ENCODE results near the gene HDAC7. TPM values are rescaled to one million over a fixed set of nuclear protein-coding genes. Genes with fewer than 3 reads are reported as not detected.
"Not testable (repeated sequence)": the region's sequence is repeated elsewhere in the genome, so short reads cannot be mapped to it uniquely, and the experiment has no call there.

Gene HDAC7
- total RNA-seq, 1 experiment from 2014 or later, result 71.2 TPM

GRCh38 chr12:47811581-47812484 lies 7.9 kb downstream of the HDAC7 start:
- H3K36me3 Mint-ChIP-seq (ENCODE audit: insufficient read depth, unreplicated experiment), result no peaks in the 10 kb centered on the region
- H3K27me3 Mint-ChIP-seq (ENCODE audit: insufficient read depth, unreplicated experiment), result no peaks in the 10 kb centered on the region
- H3K4me1 ChIP-seq, result peaks cover 18% of the 10 kb centered on the region
- no peak overlapping the region for H3K4me3 ChIP-seq (ENCODE audit: low read depth, low read length)
- H3K36me3 ChIP-seq (ENCODE audit: control insufficient read depth, insufficient read depth, low read length), result no peaks in the 10 kb centered on the region; the same call in 1 of the 2 replicates
- H3K9me3 ChIP-seq, result no peaks in the 10 kb centered on the region
- no peaks in the 10 kb centered on the region for H3K9me3 Mint-ChIP-seq (ENCODE audit: unreplicated experiment)
- ChIA-PET CTCF (interaction anchor here (1.2 kb wide), 1 partner anchor 10 kb away, joined by 3 read pairs; no protein-coding TSS in a partner anchor), POLR2A (no interaction called here)
- no peaks in the 10 kb centered on the region for H3K27me3 ChIP-seq (replicated peaks; ENCODE audit: control insufficient read depth, insufficient read depth, low read length)
- BruUV-seq (replicated peaks), result no TSS peak
- H3K4me1 Mint-ChIP-seq (ENCODE audit: low read depth, unreplicated experiment), result peaks cover 9% of the 10 kb centered on the region
- no peak overlapping the region for H3K27ac Mint-ChIP-seq (ENCODE audit: unreplicated experiment)
- DNase-seq, result no peak
- intact Hi-C loops (cut with micrococcal nuclease; ENCODE audit: unreplicated experiment), result no loop called here
- no peak for TF ChIP-seq CTCF (IDR thresholded peaks at IDR 0.05; ENCODE audit: insufficient read depth in 1 of 2, low read depth in 1 of 2, low read length in 1 of 2, severe bottlenecking in 1 of 2, unreplicated experiment in 1 of 2)
- H3K4me3 Mint-ChIP-seq (ENCODE audit: unreplicated experiment), result no peak overlapping the region

- POLR2A ChIA-PET, result no interaction called here
- H3K27ac Mint-ChIP-seq (ENCODE audit: unreplicated experiment), result no peak overlapping the region
Measured at GRCh38 chr12:47811072-47811396, 8.7 kb downstream of the HDAC7 start.

GRCh38 chr12:47809518-47809917 lies 10.2 kb downstream of the HDAC7 start:
- H3K36me3 Mint-ChIP-seq (ENCODE audit: insufficient read depth, unreplicated experiment); DNase-seq; CTCF ChIA-PET; H3K27ac Mint-ChIP-seq (ENCODE audit: unreplicated experiment); POLR2A ChIA-PET; H3K4me3 Mint-ChIP-seq (ENCODE audit: unreplicated experiment); H3K9me3 ChIP-seq; H3K9me3 Mint-ChIP-seq (ENCODE audit: unreplicated experiment); intact Hi-C loops (cut with micrococcal nuclease; ENCODE audit: unreplicated experiment); BruUV-seq (replicated peaks); H3K27me3 ChIP-seq (replicated peaks; ENCODE audit: control insufficient read depth, insufficient read depth, low read length); H3K4me1 Mint-ChIP-seq (ENCODE audit: low read depth, unreplicated experiment); H3K4me3 ChIP-seq (ENCODE audit: low read depth, low read length); H3K36me3 ChIP-seq (ENCODE audit: control insufficient read depth, insufficient read depth, low read length); H3K27me3 Mint-ChIP-seq (ENCODE audit: insufficient read depth, unreplicated experiment): not testable (repeated sequence)
- H3K4me1 ChIP-seq, result peaks cover 18% of the 10 kb centered on the region

More at GRCh38 chr12:47811072-47811396, 8.7 kb downstream of the HDAC7 start:
- Histone ChIP-seq H3K4me3 (ENCODE audit: low read depth, low read length) (no peak overlapping the region), H3K4me1 (peaks cover 18% of the 10 kb centered on the region), H3K27me3 (replicated peaks; ENCODE audit: control insufficient read depth, insufficient read depth, low read length) (no peaks in the 10 kb centered on the region), H3K9me3 (no peaks in the 10 kb centered on the region), H3K36me3 (ENCODE audit: control insufficient read depth, insufficient read depth, low read length) (no peaks in the 10 kb centered on the region; the same call in 1 of the 2 replicates)
- BruUV-seq (replicated peaks), result no TSS peak
- no peak overlapping the region for H3K4me3 Mint-ChIP-seq (ENCODE audit: unreplicated experiment)
- no peaks in the 10 kb centered on the region for H3K36me3 Mint-ChIP-seq (ENCODE audit: insufficient read depth, unreplicated experiment)
- TF ChIP-seq CTCF (IDR thresholded peaks at IDR 0.05; ENCODE audit: insufficient read depth in 1 of 2, low read depth in 1 of 2, low read length in 1 of 2, severe bottlenecking in 1 of 2, unreplicated experiment in 1 of 2), result no peak
- CTCF ChIA-PET, result interaction anchor here (0.9 to 1.2 kb wide), 2 partner anchors 9 to 94 kb away, joined by 3 read pairs; no protein-coding TSS in a partner anchor
- no peaks in the 10 kb centered on the region for H3K27me3 Mint-ChIP-seq (ENCODE audit: insufficient read depth, unreplicated experiment)
- peaks cover 9% of the 10 kb centered on the region for H3K4me1 Mint-ChIP-seq (ENCODE audit: low read depth, unreplicated experiment)
- intact Hi-C loops (cut with micrococcal nuclease; ENCODE audit: unreplicated experiment), result no loop called here
- DNase-seq, result no peak
- H3K9me3 Mint-ChIP-seq (ENCODE audit: unreplicated experiment), result no peaks in the 10 kb centered on the region

Measured in Caco-2 (cell line).